ENCODE results near the gene ITPK1.

ITPK1 gene

DNA sequence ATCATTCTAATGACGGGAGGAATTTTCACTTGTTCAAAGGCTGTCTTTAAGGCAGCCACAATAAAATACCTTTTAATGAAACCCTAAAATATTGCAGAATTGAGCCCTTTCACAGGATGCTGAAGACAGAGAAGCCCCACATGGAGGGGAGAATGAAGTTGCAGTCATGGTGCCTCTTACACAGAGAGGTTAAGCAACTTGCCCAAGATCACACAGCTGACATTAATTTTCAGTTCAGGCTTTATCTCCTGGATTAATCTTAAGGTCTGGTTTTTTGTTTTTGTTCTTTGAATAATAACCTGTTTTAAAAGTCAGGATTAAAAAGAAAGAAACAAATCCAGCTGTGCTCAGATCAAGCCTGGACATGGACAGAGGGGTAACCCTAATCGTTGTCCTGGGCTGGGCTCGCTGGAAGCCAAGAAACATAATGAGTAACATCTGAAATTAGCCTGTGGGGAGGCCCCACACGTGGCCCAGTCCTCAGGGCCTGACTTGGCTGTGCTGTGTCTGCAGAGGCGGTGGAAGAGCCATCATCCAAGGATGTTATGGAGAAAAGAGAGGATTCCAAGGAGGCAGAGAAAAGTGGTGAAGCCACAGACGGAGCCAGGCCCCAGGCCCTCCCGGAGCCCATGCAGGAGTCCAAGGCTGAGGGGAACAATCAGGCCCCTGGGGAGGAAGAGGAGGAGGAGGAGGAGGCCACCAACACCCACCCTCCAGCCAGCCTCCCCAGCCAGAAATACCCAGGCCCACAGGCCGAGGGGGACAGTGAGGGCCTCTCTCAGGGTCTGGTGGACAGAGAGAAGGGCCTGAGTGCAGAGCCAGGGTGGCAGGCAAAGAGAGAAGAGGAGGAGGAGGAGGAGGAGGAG is 184.8 kb downstream of the ITPK1 start:
- no peak for DNase-seq

GRCh38 chr14:92929689-92930608 is 185.8 kb downstream of the ITPK1 start:
- no peak for DNase-seq

DNA sequence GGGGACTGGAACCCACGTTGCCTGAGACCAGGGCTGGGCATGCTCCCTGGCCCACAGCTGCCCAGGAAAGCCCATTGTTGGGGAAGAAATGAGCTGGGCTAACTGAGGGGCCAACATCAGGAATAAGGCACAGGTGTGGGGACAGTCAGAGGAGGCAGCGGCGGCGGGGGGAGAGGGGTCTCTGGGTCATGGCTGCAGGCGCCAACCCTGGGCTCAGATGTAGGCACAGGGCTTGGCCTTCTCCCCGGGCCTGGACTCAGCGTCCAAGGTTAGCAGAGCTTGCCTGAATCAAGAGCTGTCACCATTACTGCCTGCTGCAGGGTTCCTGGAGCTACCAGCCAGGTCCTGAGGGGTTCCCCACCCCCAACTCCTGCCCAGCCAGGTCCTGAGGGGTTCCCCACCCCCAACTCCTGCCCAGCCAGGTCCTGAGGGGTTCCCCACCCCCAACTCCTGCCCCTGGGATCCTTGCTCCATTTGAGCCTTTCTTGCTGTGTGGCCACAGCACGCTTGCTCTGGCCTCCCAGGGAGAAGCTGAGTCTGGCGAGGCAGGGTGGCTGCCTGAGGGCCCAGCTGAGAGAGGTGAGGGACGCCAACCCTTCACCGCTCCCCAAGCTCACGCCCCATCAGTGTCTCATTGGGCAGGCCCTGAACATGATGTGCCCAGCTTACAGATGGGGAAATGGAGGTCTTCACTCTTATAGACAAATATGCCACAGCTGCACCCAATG is 186.6 kb downstream of the ITPK1 start:
- DNase-seq: no peak

- no peak for DNase-seq
Observed at GRCh38 chr14:92928258-92928629, 187.5 kb downstream of the ITPK1 start.

GRCh38 chr14:92927349-92928257 is 188.1 kb downstream of the ITPK1 start:
- no peak for DNase-seq

- no peak for DNase-seq
Observed at GRCh38 chr14:92926931-92927330, 188.8 kb downstream of the ITPK1 start.

DNA sequence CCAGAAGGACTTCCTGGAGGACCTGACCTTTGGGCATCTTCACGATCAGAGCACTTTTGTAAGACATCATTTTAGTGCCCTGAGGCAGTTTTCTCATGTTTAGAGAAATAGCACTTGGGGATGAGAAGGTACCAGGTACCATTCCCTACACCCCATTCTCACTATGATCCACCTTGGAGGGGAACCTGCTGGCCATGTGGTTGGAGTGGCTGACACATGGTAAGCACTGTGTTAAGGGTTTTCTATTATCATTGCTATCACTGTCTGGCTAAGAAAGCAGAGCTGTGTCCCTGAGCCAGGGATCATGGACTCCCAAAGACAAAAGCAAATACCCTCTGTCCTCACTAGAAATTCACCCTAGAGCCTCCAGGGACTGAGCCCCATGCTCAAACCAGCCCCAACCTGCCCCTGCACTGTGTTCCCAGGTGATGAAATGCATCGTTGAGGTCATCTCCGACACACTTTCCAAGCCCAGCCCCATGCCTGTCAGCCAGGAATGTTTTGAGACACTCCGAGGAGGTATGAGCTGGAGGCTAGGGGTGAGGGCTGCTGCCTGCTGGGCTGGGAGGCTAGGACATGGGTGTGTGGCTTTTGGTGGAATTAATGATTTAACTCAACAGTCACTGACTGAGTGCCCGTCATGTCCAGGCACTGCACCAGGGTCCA is 189.4 kb downstream of the ITPK1 start:
- DNase-seq: no peak

- DNase-seq: no peak
Observed at GRCh38 chr14:92925446-92925845, 190.3 kb downstream of the ITPK1 start.

DNA sequence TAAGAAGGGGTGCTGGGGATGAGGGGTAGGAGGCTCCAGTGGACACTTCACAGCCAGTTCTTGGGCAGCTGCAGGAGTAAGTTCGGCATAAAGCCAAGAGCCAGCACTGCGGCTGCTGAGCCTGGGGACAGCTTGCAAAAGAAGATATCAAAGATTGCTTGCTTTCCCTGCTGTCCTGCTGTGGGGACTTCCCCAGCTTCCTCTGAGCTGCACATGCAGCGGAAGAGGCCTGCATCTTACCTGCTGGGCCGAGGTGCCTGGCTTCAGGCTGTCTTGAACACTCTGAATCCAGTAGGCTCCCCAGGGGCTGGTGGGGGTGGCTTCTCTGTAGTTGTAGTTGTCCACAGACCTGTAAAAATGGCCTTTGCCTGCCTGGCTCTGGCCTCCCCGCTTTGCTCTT is 191.5 kb downstream of the ITPK1 start:
- DNase-seq: no peak

DNA sequence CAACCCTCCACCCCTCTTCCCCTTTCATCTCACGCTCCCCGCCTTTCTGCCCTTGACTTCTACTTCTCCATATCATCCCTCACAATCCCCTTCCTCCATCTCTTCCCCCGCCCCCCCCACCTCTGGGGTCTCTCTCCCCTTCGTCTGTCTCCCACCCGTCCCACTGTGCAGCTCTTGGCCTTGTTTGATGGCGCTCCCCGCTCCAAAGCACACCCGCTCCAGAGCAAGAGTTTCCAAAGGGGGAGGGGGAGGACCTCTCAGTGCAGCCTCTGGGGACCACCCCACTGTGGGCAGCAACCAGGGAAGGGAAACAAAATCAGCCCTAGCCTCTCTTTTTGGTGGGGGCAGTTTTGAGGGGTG is 192.0 kb downstream of the ITPK1 start:
- no peak for DNase-seq

GRCh38 chr14:92922883-92923743 is 192.6 kb downstream of the ITPK1 start, which contains the start of gene CHGA:
Gene CHGA (plus strand): TSS chr14:92923150. CDS start chr14:92923360, 210 bp downstream.
- DNase-seq: peak; percentile 15

DNA sequence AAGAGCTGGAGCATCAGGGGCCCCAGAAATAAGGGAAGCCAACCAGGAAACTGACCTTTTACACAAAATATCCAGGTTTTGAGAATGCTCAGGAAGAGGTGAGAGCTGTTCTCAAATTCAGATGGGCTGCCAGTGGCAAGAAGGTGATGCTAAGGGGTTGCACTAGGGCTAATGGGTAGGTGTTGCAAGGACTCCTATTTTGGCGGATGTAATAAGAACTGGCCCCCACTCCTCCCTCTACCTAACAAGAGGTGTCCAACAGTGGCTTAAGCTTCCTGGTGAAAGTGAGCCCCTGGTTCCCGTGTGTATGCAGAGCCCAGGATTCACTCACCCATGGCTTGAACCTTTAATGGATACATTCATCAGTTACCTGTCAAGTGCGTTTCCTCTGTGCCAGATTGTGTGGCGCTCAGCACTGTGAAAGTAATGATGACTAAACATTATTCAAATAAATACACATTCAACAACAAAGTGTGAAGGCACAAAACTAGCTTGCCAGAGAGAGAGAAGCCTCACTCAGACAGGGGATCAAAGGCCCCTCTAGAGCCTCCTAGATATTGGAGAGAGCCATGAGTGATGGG is 193.5 kb downstream of the ITPK1 start:
- no peak for DNase-seq

DNA sequence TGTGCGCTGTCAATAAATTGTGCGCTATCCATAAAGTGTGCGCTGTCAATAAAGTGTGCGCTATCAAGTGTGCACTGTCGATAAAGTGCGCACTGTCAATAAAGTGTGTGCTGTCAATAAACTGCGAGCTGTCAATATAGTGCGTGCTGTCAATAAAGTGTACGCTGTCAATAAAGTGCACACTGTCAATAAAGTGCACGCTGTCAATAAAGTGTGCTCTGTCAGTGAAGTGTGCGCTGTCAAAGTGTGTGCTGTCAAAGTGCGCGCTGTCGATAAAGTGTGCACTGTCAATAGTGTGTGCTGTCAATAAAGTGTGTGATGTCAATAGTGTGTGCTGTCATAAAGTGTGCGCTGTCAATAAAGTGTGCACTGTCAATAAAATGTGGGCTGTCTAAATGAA is 195.7 kb downstream of the ITPK1 start:
- no peak for DNase-seq

- DNase-seq: no peak
Observed at GRCh38 chr14:92917956-92918355, 197.8 kb downstream of the ITPK1 start.

- DNase-seq: no peak
Observed at GRCh38 chr14:92917041-92917940, 198.4 kb downstream of the ITPK1 start.

DNA sequence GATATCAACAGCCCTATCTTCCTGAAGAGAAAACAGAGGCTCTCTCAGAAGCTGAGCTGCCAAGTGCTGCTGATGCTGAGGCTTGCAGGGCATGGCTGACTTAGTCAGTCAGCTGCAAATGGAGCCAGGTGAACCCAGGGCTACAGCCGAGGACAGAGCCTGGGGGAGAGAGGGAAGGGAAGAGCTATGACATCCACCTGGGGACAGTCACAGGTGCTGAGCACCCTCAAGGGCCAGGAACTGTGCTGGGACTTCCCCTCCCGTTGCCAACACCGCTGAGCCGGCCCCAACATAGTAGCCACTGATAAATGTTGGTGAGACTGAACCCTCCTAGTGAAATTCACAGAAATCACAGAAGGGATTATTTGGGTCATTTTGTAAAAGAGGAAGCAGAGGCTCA is 199.5 kb downstream of the ITPK1 start:
- DNase-seq: no peak

DNA sequence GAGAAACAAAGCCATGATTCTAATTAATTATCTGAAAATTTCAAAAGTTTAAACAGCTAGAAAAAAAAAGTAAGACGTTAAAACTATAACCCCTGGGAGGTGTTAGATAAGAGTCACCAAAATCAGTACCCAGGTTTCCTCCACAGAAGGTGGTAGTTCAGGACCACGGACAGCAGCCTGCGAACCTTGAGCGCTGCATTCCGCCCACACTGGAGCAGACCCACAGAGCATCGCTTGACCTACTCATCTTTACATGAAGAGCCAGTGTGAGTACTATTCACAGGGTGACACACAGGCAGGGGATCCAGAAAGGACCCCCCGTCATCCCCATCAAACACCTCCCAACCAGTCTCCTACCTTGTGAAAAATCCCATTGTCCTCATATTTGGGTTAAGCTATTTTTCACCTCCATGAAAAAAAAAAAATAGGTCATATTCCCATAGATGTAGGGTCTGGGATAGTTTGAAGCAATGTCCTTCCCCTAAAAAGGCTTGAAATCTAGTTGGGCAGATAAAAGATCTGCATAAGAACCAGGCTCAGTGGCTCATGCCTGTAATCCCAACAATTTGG is 201.6 kb downstream of the ITPK1 start:
- DNase-seq: no peak

DNA sequence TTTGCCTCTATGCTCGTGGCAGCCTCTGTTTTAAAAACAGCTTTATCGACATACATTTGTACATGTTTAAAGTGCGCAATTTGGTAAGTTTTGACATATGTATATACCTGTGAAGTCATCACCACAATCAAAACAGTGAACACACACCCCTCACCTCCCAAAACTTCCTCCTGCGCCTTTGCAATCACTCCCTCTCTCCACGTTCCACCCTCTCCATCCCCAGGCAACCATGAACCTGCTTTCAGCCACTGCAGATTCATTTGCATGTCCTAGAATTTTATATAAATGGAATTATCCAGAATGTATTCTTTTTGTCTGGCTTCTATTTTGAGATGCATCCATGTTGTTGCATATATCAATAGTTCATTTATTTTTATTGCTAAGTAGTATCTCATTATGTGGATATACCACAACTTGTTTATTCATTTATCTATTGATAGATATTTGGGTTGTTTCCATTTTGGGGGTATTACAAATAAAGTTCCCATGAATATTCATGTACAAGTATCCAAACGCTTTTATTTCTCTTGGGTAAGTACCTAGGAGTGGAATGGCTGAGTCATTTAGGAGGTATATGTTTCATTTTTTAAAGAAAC is 208.3 kb downstream of the ITPK1 start:
- DNase-seq: no peak

Data from effector CD4-positive, alpha-beta T cell (primary cell).